Erythroblast (primary cell): ENCODE data around the gene KDM2A.
"Not testable (repeated sequence)": the region's sequence is repeated elsewhere in the genome, so short reads cannot be mapped to it uniquely, and the experiment has no call there.

Experiments
- DNase-seq, 2 experiments: peaks; one replicate each; lab custom pipeline; 2025; lab: John Stamatoyannopoulos, UW
- GATA1 ChIP-seq: IDR thresholded peaks from 2 replicates; pipeline ENCODE4 v1.6.1; 2011; ENCODE audit warnings: low read depth, mild to moderate bottlenecking, control low read depth, low read length, moderate library complexity
- POLR2A ChIP-seq: IDR thresholded peaks from 2 replicates; pipeline ENCODE4 v1.6.1; 2011; ENCODE audit warnings: mild to moderate bottlenecking, low read length

KDM2A gene

GRCh38 chr11:67126986-67127385, 7.9 kb downstream of the KDM2A start:
- TF ChIP-seq GATA1 (no peak), POLR2A (no peak)
- no peak for DNase-seq

GRCh38 chr11:67130861-67131260, 11.8 kb downstream of the KDM2A start:
- not testable (repeated sequence) for DNase-seq

- DNase-seq = no peak
- TF ChIP-seq POLR2A (no peak), GATA1 (no peak)
Measured at GRCh38 chr11:67136156-67136555, 17.1 kb downstream of the KDM2A start.

GRCh38 chr11:67138922-67139321, 19.9 kb downstream of the KDM2A start:
- no peak for TF ChIP-seq POLR2A
- no peak for TF ChIP-seq GATA1
- DNase-seq = no peak

GRCh38 chr11:67146516-67147226, 27.6 kb downstream of the KDM2A start:
- no peak for DNase-seq
- TF ChIP-seq POLR2A (no peak), GATA1 (no peak)

- TF ChIP-seq POLR2A = no peak
- TF ChIP-seq GATA1 = no peak
- no peak for DNase-seq
Measured at GRCh38 chr11:67153971-67154370, 34.9 kb downstream of the KDM2A start.

GRCh38 chr11:67154726-67155125, 35.7 kb downstream of the KDM2A start:
- DNase-seq = no peak
- no peak for TF ChIP-seq GATA1
- TF ChIP-seq POLR2A = no peak

- TF ChIP-seq GATA1 (no peak), POLR2A (no peak)
- no peak for DNase-seq
Measured at GRCh38 chr11:67157691-67158090, 38.6 kb downstream of the KDM2A start.

- no peak for DNase-seq
- TF ChIP-seq POLR2A = no peak
- no peak for TF ChIP-seq GATA1
Measured at GRCh38 chr11:67158221-67158620, 39.2 kb downstream of the KDM2A start.

- no peak for DNase-seq
- TF ChIP-seq GATA1 = no peak
- TF ChIP-seq POLR2A = no peak
Measured at GRCh38 chr11:67160045-67160444, 41.0 kb downstream of the KDM2A start.

GRCh38 chr11:67160872-67161783, 42.1 kb downstream of the KDM2A start:
- no peak for TF ChIP-seq POLR2A
- no peak for TF ChIP-seq GATA1
- no peak for DNase-seq

- no peak for DNase-seq
- TF ChIP-seq GATA1 = no peak
- no peak for TF ChIP-seq POLR2A
Measured at GRCh38 chr11:67163006-67163405, 43.9 kb downstream of the KDM2A start.

GRCh38 chr11:67165623-67166022, 46.6 kb downstream of the KDM2A start:
- TF ChIP-seq POLR2A (no peak), GATA1 (no peak)
- DNase-seq = no peak

GRCh38 chr11:67167091-67167490, 48.0 kb downstream of the KDM2A start:
- peak in 1 of 2 experiments; percentile 9 for DNase-seq
- TF ChIP-seq POLR2A = no peak
- TF ChIP-seq GATA1 = no peak

- DNase-seq = no peak
- TF ChIP-seq POLR2A (no peak), GATA1 (no peak)
Measured at GRCh38 chr11:67167719-67168118, 48.7 kb downstream of the KDM2A start.

- DNase-seq = not testable (repeated sequence)
Measured at GRCh38 chr11:67168911-67169310, 49.8 kb downstream of the KDM2A start.
